ENCODE measurements around the gene RIPPLY3.

Gene RIPPLY3

DNA sequence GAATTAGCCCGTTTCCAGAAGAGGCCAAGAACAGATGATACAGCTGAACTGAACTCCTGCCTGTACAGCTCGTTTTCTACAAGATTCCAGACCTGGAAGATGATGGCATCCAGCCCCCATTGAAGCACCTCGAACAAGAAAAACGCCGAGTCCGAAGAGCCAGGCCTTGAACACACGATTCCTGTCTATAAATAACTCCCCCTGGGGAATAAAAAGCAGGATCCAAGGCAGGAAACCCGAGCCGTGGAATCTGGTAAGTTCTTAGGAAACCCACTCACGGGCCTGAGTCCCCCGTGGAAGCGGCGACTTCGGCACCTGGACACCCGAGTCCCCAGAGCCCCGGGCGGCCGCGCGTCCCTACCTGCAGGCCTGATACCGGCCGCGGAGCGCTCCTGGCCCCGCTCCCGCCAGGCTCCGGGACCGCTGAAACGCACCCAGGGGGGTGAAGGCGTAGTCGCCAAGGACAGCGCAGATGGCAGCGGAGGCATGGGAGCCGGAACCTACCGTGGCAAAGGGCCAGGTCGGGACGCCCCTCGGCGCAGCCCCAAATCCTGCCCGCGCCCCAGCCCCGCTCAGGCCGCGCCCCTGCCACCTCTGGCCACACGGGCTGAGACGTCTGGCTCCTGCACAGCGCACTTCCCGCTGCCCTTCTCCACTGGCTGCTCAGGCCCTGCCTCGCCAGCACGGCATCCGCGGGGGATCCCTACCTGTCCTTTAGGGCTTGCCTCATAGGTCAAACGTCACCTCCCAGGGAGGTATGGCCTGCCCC, 26.0 kb upstream of the RIPPLY3 start (continued):
- TF ChIP-seq, protein P1, sequence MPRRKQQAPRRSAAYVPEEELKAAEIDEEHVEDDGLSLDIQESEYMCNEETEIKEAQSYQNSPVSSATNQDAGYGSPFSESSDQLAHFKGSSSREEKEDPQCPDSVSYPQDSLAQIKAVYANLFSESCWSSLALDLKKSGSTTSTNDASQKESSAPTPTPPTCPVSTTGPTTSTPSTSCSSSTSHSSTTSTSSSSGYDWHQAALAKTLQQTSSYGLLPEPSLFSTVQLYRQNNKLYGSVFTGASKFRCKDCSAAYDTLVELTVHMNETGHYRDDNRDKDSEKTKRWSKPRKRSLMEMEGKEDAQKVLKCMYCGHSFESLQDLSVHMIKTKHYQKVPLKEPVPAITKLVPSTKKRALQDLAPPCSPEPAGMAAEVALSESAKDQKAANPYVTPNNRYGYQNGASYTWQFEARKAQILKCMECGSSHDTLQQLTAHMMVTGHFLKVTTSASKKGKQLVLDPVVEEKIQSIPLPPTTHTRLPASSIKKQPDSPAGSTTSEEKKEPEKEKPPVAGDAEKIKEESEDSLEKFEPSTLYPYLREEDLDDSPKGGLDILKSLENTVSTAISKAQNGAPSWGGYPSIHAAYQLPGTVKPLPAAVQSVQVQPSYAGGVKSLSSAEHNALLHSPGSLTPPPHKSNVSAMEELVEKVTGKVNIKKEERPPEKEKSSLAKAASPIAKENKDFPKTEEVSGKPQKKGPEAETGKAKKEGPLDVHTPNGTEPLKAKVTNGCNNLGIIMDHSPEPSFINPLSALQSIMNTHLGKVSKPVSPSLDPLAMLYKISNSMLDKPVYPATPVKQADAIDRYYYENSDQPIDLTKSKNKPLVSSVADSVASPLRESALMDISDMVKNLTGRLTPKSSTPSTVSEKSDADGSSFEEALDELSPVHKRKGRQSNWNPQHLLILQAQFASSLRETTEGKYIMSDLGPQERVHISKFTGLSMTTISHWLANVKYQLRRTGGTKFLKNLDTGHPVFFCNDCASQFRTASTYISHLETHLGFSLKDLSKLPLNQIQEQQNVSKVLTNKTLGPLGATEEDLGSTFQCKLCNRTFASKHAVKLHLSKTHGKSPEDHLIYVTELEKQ (tag by site-specific recombination; IDR thresholded peaks at IDR 0.05; ENCODE audit: borderline replicate concordance), result peak; percentile 8; the same call in 1 of the 2 replicates
- TF ChIP-seq ZNF416 (tag by site-specific recombination; IDR thresholded peaks at IDR 0.05) (no peak), EGR2 (tag by site-specific recombination; IDR thresholded peaks at IDR 0.05; ENCODE audit: low read depth) (peak; percentile 61; the same call in 1 of the 2 replicates), ZNF394 (tag by site-specific recombination; IDR thresholded peaks at IDR 0.05; ENCODE audit: borderline replicate concordance) (peak; percentile 59; the same call in 1 of the 2 replicates), ZNF654 (tag by site-specific recombination; IDR thresholded peaks at IDR 0.05; ENCODE audit: low read depth) (no peak), FEZF1 (tag by site-specific recombination; IDR thresholded peaks at IDR 0.05) (no peak), ZNF830 (tag by site-specific recombination; IDR thresholded peaks at IDR 0.05; ENCODE audit: low read depth) (no peak), ZNF510 (tag by site-specific recombination; IDR thresholded peaks at IDR 0.05; ENCODE audit: insufficient replicate concordance) (no peak), ZNF626 (tag by site-specific recombination; IDR thresholded peaks at IDR 0.05) (no peak), SCRT1 (tag by site-specific recombination; IDR thresholded peaks at IDR 0.05; ENCODE audit: borderline replicate concordance) (no peak), ZNF776 (tag by site-specific recombination; IDR thresholded peaks at IDR 0.05; ENCODE audit: borderline replicate concordance) (no peak), ZXDB (tag by site-specific recombination; IDR thresholded peaks at IDR 0.05) (peak; percentile 91), ZNF302 (tag by site-specific recombination; IDR thresholded peaks at IDR 0.05; ENCODE audit: low read depth) (no peak)
- TF ChIP-seq, protein P2, sequence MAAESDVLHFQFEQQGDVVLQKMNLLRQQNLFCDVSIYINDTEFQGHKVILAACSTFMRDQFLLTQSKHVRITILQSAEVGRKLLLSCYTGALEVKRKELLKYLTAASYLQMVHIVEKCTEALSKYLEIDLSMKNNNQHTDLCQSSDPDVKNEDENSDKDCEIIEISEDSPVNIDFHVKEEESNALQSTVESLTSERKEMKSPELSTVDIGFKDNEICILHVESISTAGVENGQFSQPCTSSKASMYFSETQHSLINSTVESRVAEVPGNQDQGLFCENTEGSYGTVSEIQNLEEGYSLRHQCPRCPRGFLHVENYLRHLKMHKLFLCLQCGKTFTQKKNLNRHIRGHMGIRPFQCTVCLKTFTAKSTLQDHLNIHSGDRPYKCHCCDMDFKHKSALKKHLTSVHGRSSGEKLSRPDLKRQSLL (tag by site-specific recombination; IDR thresholded peaks at IDR 0.05), result no peak
- TF ChIP-seq, protein P3, sequence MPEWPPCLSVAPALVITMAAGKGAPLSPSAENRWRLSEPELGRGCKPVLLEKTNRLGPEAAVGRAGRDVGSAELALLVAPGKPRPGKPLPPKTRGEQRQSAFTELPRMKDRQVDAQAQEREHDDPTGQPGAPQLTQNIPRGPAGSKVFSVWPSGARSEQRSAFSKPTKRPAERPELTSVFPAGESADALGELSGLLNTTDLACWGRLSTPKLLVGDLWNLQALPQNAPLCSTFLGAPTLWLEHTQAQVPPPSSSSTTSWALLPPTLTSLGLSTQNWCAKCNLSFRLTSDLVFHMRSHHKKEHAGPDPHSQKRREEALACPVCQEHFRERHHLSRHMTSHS (tag by site-specific recombination; IDR thresholded peaks at IDR 0.05), result no peak
- TF ChIP-seq, protein P4, sequence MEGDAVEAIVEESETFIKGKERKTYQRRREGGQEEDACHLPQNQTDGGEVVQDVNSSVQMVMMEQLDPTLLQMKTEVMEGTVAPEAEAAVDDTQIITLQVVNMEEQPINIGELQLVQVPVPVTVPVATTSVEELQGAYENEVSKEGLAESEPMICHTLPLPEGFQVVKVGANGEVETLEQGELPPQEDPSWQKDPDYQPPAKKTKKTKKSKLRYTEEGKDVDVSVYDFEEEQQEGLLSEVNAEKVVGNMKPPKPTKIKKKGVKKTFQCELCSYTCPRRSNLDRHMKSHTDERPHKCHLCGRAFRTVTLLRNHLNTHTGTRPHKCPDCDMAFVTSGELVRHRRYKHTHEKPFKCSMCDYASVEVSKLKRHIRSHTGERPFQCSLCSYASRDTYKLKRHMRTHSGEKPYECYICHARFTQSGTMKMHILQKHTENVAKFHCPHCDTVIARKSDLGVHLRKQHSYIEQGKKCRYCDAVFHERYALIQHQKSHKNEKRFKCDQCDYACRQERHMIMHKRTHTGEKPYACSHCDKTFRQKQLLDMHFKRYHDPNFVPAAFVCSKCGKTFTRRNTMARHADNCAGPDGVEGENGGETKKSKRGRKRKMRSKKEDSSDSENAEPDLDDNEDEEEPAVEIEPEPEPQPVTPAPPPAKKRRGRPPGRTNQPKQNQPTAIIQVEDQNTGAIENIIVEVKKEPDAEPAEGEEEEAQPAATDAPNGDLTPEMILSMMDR (tag by site-specific recombination; IDR thresholded peaks at IDR 0.05), result peak; percentile 70

DNA sequence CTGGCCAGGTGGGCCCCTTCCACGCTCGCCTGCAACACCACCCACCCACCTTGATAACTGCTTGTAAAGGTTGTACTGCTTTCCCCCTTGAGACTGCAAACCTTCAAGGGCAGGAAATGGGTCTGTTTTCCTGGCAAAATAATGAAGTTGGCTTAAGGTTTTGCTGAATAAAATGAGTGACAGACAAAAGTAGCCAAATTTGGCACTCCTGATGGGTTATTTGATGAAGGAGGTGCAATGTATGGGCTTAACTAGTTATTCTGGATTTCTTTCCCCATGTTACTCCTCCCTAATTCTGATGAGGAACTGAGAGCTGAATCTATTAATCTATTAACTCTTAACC, 25.5 kb upstream of the RIPPLY3 start:
- no peaks in the 10 kb centered on the region for H3K36me3 ChIP-seq (ENCODE audit: control insufficient read depth in 2 of 2, insufficient read depth in 1 of 2, low read length in 2 of 2)
- peak overlapping the region; percentile 47; the same call in 1 of the 2 replicates for H3K27ac ChIP-seq (ENCODE audit: extremely low read depth, low read depth, low read length)
- CTCF ChIA-PET, result interaction anchor here (0.5 to 1.4 kb wide), 2 partner anchors 8 to 53 kb away, joined by 3 to 4 read pairs; no protein-coding TSS in a partner anchor
- H3K4me1 ChIP-seq (ENCODE audit: control insufficient read depth, insufficient read depth, low read length), result no peaks in the 10 kb centered on the region; the same call in 1 of the 2 replicates
- POLR2A ChIA-PET, result no interaction called here
- H3K9me3 ChIP-seq (ENCODE audit: control insufficient read depth, insufficient read depth, low read depth, low read length), result no peaks in the 10 kb centered on the region
- peak overlapping the region; percentile 45 for H3K4me3 ChIP-seq (ENCODE audit: low read depth, low read length)
- TF ChIP-seq, protein P5, sequence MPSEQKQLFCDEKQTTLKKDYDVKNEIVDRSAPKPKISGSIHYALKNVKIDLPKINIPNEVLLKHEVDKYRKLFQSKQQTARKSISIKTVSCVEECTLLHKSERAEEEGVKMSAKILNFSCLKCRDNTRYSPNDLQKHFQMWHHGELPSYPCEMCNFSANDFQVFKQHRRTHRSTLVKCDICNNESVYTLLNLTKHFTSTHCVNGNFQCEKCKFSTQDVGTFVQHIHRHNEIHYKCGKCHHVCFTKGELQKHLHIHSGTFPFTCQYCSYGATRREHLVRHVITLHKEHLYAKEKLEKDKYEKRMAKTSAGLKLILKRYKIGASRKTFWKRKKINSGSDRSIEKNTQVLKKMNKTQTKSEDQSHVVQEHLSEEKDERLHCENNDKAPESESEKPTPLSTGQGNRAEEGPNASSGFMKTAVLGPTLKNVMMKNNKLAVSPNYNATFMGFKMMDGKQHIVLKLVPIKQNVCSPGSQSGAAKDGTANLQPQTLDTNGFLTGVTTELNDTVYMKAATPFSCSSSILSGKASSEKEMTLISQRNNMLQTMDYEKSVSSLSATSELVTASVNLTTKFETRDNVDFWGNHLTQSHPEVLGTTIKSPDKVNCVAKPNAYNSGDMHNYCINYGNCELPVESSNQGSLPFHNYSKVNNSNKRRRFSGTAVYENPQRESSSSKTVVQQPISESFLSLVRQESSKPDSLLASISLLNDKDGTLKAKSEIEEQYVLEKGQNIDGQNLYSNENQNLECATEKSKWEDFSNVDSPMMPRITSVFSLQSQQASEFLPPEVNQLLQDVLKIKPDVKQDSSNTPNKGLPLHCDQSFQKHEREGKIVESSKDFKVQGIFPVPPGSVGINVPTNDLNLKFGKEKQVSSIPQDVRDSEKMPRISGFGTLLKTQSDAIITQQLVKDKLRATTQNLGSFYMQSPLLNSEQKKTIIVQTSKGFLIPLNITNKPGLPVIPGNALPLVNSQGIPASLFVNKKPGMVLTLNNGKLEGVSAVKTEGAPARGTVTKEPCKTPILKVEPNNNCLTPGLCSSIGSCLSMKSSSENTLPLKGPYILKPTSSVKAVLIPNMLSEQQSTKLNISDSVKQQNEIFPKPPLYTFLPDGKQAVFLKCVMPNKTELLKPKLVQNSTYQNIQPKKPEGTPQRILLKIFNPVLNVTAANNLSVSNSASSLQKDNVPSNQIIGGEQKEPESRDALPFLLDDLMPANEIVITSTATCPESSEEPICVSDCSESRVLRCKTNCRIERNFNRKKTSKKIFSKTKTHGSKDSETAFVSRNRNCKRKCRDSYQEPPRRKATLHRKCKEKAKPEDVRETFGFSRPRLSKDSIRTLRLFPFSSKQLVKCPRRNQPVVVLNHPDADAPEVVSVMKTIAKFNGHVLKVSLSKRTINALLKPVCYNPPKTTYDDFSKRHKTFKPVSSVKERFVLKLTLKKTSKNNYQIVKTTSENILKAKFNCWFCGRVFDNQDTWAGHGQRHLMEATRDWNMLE (tag by site-specific recombination; conservative IDR thresholded peaks at IDR 0.05; ENCODE audit: low read depth), result no peak
- peak; percentile 1; the same call in 1 of the 2 replicates for TF ChIP-seq ZNF600 (tag by site-specific recombination; IDR thresholded peaks at IDR 0.05)
- TF ChIP-seq ZEB2 (tag by site-specific recombination; IDR thresholded peaks at IDR 0.05), result 0 out of 2 replicates have a peak, but pooled peaks have one; percentile 1
- TF ChIP-seq ZNF664 (tag by site-specific recombination; IDR thresholded peaks at IDR 0.05), result peak; percentile 14; the same call in 1 of the 2 replicates
- 0 out of 2 replicates have a peak, but pooled peaks have one; percentile 2 for TF ChIP-seq SP3 (tag by site-specific recombination; IDR thresholded peaks at IDR 0.05)
- TF ChIP-seq GLIS2 (tag by site-specific recombination; IDR thresholded peaks at IDR 0.05), result 0 out of 2 replicates have a peak, but pooled peaks have one; percentile 8
- 0 out of 2 replicates have a peak, but pooled peaks have one; percentile 9 for TF ChIP-seq BCL11B (tag by site-specific recombination; IDR thresholded peaks at IDR 0.05; ENCODE audit: low read depth)

Data from HEK293 (cell line).